Fibroblast of skin of left biceps (primary cell): ENCODE data around the gene WWOX.

ENCODE experiments used
- DNase-seq, 2 experiments: peaks; one replicate each; pipeline ENCODE4 v3.0.0-alpha.2; 2013; ENCODE audit warnings: low read depth in 2 of 2

The WWOX gene

GRCh38 chr16:78352184-78352583, 252.7 kb downstream of the WWOX start:
- DNase-seq: no peak

- DNase-seq: no peak
These were observed 254.3 kb downstream of the WWOX start for GRCh38 chr16:78353640-78354275.

GRCh38 chr16:78362524-78363135, 263.2 kb downstream of the WWOX start:
- no peak for DNase-seq

- no peak for DNase-seq
These were observed 264.5 kb downstream of the WWOX start for GRCh38 chr16:78363843-78364555.

- DNase-seq: no peak
These were observed 265.1 kb downstream of the WWOX start for GRCh38 chr16:78364556-78364880.

- no peak for DNase-seq
These were observed 265.9 kb downstream of the WWOX start for GRCh38 chr16:78365366-78365765.

GRCh38 chr16:78368121-78369102, 269.0 kb downstream of the WWOX start:
- DNase-seq: no peak

- no peak for DNase-seq
These were observed 272.8 kb downstream of the WWOX start for GRCh38 chr16:78372277-78372676.

- DNase-seq: no peak
These were observed 275.7 kb downstream of the WWOX start for GRCh38 chr16:78375055-78375679.

GRCh38 chr16:78376452-78376851, 277.0 kb downstream of the WWOX start:
- DNase-seq: no peak

- DNase-seq: no peak
These were observed 277.9 kb downstream of the WWOX start for GRCh38 chr16:78377312-78377711.

- no peak for DNase-seq
These were observed 281.6 kb downstream of the WWOX start for GRCh38 chr16:78381060-78381459.

GRCh38 chr16:78383118-78383517, 283.7 kb downstream of the WWOX start:
- no peak for DNase-seq

GRCh38 chr16:78385086-78385805, 285.8 kb downstream of the WWOX start:
- DNase-seq: no peak

GRCh38 chr16:78386557-78387324, 287.3 kb downstream of the WWOX start:
- DNase-seq: no peak

GRCh38 chr16:78389009-78389498, 289.6 kb downstream of the WWOX start:
- no peak for DNase-seq

- DNase-seq: no peak
These were observed 290.6 kb downstream of the WWOX start for GRCh38 chr16:78390092-78390491.

- DNase-seq: no peak
These were observed 291.3 kb downstream of the WWOX start for GRCh38 chr16:78390508-78391324.

- DNase-seq: no peak
These were observed 293.2 kb downstream of the WWOX start for GRCh38 chr16:78392585-78393195.
